ENCODE results near the gene SLC25A47.
"Not testable (repeated sequence)": the region's sequence is repeated elsewhere in the genome, so short reads cannot be mapped to it uniquely, and the experiment has no call there.

SLC25A47 gene

GRCh38 chr14:100323121-100323941 lies at the start of gene SLC25A47:
SLC25A47 (plus strand) TSS chr14:100323339; CDS start chr14:100323415, 76 bp downstream.
- DNase-seq: no peak

- no peak for DNase-seq
Measured at GRCh38 chr14:100274250-100274649, 48.9 kb upstream of the SLC25A47 start.

- DNase-seq: no peak
Measured at GRCh38 chr14:100275214-100275613, 47.9 kb upstream of the SLC25A47 start.

GRCh38 chr14:100278702-100279101 lies 44.4 kb upstream of the SLC25A47 start:
- DNase-seq: no peak

DNA sequence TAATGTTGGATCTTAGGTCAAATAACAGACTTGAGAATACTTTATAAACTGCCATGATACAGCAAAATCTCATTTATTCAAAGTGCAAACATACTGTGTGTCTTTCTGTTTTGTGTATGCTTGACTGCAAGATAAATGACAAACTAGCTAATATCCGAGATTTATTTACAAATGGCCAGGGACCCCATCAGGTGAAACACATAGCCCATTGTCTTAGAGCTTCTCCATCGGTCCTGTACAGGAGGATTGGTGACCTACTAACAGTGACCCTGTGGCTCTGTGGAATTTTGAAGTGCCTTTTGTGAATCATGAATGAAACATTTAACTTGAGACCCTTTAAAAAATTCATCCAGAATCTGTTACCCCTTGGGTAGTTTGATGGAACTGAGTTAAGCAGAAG lies 44.0 kb upstream of the SLC25A47 start:
- DNase-seq: no peak

DNA sequence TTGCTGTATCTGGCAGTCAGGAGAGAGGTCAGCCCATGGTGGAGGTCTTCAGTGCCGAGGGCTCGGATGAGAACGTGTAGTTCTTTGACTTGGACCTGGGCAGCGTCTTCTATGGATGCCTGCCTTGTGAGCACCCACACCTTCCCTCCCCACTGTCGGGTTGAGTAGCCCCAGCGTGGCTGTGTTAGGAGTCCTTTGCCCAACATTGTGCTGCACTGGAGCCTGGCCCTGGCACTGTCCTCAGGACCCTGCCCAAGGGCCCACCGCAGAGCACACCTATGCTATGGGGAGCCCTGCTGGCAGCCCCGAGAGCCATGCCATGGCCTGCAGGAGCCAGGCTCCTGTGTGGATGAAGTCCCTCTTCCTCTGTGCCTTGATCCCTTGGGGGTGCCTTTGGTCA lies 43.6 kb upstream of the SLC25A47 start:
- no peak for DNase-seq

DNA sequence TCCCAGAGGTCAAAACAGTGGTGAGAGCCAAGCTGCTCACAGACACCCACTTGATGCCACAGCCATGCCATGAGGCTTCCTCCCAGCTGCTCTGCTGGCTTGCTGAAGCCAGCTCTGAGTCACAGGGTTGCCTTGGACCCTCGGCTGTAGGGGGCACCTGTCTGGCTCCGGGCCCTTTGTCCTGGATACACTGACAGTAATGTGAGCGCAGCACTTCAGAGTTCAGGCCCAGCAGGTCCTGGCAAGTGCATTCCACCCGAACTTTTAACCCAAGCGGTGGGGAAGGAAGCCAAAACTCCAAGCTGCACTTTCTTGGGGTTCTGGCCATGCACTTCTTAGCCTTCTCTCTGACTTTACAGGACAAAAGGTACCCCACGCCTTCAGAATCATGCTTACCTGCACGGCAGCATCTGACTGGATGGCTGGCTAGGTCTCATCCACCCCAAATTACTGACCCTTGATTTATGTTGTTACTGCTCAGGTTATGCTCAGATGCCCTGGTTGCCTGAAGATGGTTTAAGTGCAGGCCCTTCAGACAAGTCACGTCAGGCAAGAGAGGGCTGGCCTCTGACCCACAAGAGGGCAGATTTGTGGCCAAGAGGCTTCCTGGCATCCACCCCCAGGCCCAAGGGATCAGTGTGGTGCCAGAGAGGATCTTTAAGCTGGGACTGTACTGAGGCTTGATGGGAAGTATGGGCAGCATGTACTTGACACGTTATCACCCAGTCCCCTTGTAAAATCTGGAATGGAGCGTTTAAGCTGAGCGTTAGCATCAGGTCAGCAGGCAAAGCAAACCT lies 41.7 kb upstream of the SLC25A47 start:
- DNase-seq: no peak

GRCh38 chr14:100282083-100282350 lies 41.1 kb upstream of the SLC25A47 start:
- no peak for DNase-seq

- no peak for DNase-seq
Measured at GRCh38 chr14:100282766-100283419, 40.2 kb upstream of the SLC25A47 start.

DNA sequence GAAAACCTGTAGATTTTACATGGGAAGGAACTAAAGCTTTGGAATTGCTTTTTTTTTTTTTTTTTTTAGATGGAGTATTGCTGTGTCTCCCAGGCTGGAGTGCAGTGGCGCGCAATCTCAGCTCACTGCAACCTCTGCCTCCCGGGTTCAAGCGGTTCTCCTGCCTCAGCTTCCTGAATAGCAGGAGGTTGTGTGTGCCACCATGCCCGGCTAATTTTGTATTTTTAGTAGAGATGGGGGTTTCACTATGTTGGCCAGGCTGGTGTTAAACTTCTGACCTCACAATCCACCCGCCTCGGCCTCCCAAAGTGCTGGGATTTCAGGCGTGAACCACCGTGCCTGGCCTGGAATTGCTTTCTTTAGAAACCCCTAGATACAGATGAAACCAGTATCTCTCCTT lies 39.7 kb upstream of the SLC25A47 start:
- DNase-seq: not testable (repeated sequence)

DNA sequence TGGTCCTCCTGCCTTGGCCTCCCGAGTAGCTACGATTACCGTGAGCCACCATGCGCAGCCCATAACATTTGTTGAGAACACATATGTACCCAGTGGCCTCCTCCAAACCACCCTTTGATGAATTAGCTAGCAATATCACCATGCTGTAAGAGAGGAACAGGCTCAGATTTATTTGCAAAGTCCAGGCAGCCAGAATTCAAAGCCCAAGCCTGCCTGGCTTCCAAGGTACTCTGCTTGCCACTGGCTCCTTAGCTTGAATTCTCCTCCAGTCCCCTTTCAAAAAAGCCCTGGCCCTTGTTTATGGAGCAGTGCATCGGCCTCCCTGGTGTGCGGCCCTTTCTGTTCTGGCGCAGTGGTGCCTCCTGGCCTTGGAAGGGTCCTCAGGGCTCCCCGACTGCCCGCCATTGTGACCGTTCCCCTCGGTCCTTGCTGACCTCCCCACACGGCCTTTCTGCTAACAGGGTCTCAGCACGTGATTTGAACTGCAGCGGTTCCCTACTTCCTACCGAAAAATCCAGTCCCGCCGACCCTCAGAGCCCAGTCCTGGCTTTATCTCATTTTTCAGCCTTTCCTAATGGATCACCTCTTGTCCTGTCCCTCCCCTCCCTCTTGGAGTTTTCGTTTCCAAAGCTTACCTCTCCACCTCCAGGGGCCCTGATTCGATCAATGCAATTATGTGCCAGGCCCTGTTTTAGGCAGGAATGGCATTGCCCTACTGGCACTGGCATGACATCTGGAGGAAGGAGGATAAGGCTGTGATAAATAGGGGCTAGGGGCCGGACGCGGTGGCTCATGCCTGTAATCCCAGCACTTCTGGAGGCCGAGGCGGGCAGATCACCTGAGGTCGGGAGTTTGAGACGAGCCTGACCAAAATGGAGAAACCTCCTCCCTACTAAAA lies 38.9 kb upstream of the SLC25A47 start:
- no peak for DNase-seq

DNA sequence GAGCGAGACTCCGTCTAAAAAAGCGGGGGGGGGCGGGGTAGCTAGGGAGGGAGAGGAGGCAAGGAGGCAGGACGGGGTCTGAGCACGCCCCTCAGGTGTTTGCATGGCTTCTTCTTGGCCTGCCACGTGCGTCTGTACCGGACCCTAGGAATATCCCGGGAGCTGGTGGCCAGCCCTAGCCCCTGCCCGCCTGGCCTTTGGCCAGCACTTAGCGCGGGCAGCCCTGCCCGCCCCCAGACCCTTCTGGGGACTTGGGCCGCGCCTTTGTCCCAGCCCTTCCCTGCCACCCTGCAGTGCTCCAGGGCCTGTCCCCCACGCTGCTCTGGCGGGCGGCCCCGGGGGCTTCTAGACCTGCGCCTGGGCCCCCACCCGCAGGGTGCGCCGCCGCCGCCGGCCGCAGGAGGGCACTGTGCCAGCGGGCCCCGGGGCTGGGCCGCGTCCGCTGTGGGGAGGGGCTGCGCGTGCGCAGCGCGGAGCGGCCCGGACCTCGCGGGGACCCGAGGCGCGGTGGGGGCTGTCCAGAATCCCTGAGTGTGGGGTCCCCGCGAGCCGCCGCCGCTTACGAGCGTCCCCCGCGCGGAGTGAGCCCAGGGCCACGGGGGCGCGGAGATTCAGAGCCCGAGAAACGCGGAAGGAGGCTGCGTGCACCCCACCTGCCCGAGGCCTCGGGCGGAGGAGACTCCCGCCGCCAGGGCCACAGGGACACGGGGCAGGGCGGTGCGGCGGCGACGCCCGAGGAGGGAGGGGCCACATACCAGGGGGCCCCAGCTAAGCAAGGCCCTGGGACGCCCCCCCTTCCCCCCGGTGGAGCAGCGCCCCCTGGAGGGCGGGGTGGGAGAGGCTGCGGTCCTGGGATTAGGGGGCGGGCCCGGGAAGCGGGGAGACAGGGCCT lies 37.9 kb upstream of the SLC25A47 start:
- no peak for DNase-seq

- no peak for DNase-seq
Measured at GRCh38 chr14:100285913-100286400, 37.2 kb upstream of the SLC25A47 start.

DNA sequence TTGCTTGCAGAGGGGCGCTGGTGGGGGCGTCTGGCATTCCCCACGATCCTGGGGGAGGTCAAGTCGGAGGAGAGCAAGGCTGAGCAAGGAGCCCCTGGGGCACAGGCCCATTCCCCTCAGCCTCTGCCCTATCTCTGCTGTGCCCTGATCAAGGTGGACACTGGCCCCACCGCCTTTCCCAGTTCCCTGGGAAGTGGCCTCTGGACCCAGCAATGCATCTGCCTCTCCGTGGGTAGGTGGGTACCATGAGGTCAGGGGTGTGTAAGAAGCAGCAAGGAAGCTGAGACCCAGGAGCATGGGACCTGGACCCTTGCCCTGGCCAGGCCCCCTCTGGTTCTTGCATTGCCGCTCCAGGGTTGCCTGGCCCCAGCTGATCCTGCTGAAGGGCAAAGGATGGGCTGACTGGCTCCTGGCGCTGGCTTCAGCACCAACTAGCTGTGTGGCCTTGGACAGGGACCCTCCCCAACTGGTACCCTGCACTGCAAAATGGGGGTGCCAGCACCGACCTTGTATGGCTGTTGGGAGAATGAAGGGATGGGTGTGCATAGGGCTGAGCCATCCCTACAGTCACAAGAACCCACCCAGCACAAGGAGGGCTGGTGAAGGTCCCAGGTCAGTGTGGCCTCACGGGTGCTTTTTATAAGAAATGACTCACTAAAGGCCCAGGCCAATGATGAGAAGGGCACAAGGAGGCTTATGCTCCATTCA lies 36.5 kb upstream of the SLC25A47 start:
- DNase-seq: no peak

DNA sequence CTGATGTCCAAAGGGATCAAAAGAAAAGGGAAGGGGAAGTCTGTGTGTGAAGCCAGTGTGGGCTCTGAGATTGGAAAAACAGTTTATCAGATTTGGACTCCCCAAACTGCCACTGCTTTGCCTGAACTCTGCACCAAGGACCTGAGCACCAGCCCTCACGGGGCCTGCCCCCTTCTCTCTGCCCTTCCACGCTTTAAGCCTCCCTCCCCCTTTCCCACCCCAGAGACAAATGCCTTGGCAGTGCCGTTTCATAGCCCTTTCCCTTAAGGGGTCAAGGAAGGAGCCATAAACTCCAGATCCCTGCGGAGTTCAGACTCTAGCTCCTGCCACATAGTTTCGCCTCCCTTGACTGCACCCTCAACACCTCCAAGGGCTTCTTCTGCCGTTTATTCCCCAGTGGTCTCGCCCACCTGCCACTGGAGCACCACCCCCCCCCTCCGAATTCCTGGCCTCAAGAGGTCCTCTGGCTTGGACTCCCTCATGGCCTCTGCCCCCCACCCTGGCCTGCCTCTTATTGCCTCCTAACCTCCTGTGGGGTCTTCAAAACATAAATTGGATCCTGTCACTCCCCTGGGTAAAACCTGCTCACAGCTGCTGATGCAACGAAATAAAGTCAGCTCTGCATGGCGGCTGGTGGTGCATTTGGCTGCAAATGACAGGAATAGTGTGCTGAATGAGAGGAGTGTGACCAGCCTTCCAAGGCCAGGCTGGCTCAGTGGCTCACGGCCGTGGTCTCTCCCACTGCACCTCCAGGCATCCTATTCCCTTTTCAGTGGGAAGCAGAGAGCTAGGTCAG lies 35.7 kb upstream of the SLC25A47 start:
- DNase-seq: no peak

GRCh38 chr14:100287998-100288295 lies 35.2 kb upstream of the SLC25A47 start:
- not testable (repeated sequence) for DNase-seq

DNA sequence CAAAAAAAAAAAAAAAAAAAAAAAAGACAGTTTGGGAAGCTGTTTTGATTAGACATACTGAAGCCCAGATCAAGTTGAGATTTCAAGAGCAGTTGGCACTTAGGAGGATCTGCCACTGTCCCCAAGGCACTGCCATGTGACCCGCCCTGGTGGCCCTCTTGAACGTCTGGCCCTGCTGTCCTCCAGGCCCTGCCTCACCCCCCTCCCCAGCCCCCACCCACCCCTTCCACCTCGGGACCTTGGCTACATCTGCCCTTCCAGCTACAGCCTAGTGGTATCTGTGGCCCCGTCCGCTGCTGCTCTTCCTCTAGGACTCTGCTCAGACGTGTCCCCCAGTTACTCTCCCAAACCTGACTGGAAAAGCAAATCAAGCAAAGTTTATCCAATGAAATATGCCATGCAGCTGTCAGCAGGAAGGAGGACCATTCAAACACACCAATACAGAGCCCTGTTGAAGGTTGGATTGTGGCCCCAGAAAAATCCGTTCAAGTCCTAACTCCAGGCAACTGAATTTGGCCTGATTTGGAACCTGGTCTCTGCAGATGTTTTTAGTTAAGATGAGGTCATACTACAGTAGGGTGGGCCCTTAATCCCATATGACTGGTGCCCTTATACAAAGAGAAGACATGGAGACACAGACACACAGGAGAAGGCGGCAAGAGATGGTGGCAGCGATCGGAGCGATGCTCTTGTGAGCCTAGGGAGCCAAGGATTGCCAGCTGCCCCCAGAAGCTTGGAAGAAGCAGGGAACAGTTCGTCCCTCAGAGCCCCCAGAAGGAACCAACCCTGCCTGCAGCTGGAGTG lies 34.6 kb upstream of the SLC25A47 start:
- DNase-seq: no peak

DNA sequence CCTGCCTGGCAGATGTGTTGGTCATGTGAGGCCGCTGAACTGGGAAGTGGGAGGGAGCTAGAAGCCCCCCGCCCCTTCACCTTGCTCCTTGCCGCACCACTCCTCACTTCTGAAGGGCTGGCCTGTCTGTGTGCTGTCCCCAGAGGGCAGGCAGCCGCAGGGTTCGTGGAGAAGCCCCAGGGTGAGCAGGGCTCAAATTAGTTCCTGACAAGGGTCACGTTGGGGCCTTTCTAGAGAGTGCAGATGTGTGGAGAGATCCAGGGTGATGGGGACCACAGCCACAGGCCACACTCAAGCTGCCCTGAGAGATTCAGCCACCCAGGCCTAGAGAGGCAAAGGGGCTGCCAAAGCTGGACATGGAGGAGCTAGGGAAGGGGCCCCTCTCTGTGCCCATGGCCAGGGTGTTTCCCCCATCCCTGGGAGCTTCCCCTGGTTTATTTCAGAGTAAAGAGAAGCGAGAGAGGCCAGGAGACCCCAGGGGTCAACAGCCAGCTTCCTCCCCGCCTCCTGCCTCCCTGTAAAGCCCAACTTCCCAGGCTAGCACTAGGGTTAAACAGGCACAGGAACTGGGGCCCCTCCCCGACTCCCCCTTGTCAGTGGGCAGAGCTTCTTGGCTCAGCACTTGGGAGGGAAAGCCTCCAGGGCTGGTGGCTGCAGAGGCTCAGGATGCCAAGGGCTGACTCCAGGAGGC lies 33.1 kb upstream of the SLC25A47 start:
- DNase-seq: no peak

All from kidney glomerular epithelial cell (primary cell).